CD4-positive, alpha-beta T cell (primary cell): ENCODE results near the gene ZNHIT6. TPM values are rescaled to one million over a fixed set of nuclear protein-coding genes. Genes with fewer than 3 reads are reported as not detected.

ENCODE experiments used
- ATAC-seq: fragments of 200-7000 bp; cut with Tn5 transposase; one replicate; pipeline ENCODE4 v1.10.0; 2022; ENCODE audit warnings: mild to moderate bottlenecking; ENCODE audit not compliant: poor library complexity
- CTCF ChIA-PET: fragments of 350-600 bp; sonication (Branson Sonifier 250); formaldehyde crosslinking; loops from one replicate; lab custom pipeline; 2021; ENCODE audit warnings: antibody characterized with exemption, inconsistent platforms; lab: Charles Lee
- POLR2A ChIA-PET: fragments of 350-600 bp; sonication (Branson Sonifier 250); formaldehyde crosslinking; loops from one replicate; lab custom pipeline; 2021; ENCODE audit warnings: antibody characterized with exemption, inconsistent platforms; lab: Charles Lee
- DNase-seq, 14 experiments: peaks; one replicate each; pipeline ENCODE4 v3.0.0-alpha.2; 2013 to 2020; ENCODE audit warnings: mixed read lengths in 2 of 14
- H3K27ac ChIP-seq, 2 donors: one replicate each; pipeline versions ENCODE4 v1.5.1 to v1.7.0; 2013; ENCODE audit warnings: low read length in 2 of 2, low read depth in 1 of 2, mild to moderate bottlenecking in 1 of 2
- H3K27me3 ChIP-seq, 2 experiments: 1 replicate in 1 of 2; 2 replicates in 1 of 2; pipeline versions ENCODE4 v1.6.1 to v1.7.0; 2013; ENCODE audit warnings: low read length in 2 of 2, control low read depth in 1 of 2, mild to moderate bottlenecking in 1 of 2, moderate library complexity in 1 of 2; ENCODE audit not compliant: insufficient read depth in 2 of 2, control insufficient read depth in 1 of 2
- H3K36me3 ChIP-seq: one replicate; pipeline ENCODE4 v1.6.1; 2013; ENCODE audit warnings: low read length, control low read depth; ENCODE audit not compliant: insufficient read depth
- H3K4me1 ChIP-seq: one replicate; pipeline ENCODE4 v1.6.1; 2013; ENCODE audit warnings: low read length, control low read depth; ENCODE audit not compliant: insufficient read depth
- H3K4me3 ChIP-seq: one replicate; pipeline ENCODE4 v1.5.1; 2013; ENCODE audit warnings: mild to moderate bottlenecking, low read length, moderate library complexity
- H3K9me3 ChIP-seq, 2 experiments: 1 replicate in 1 of 2; 2 replicates in 1 of 2; pipeline versions ENCODE4 v1.6.1 to v1.7.0; 2013; ENCODE audit warnings: low read length in 2 of 2, mild to moderate bottlenecking in 2 of 2, control low read depth in 1 of 2, moderate library complexity in 1 of 2; ENCODE audit not compliant: control insufficient read depth in 1 of 2, insufficient read depth in 1 of 2
- H3K27ac Mint-ChIP-seq: one replicate; pipeline ENCODE4 v1.8.0; 2020; ENCODE audit warnings: mixed read lengths
- H3K27me3 Mint-ChIP-seq: one replicate; pipeline ENCODE4 v1.8.0; 2021; ENCODE audit warnings: mixed read lengths
- H3K36me3 Mint-ChIP-seq: one replicate; pipeline ENCODE4 v1.8.0; 2021; ENCODE audit warnings: low read depth, mixed read lengths
- H3K4me1 Mint-ChIP-seq: one replicate; pipeline ENCODE4 v1.8.0; 2021; ENCODE audit warnings: low read depth, mixed read lengths
- H3K4me3 Mint-ChIP-seq: one replicate; pipeline ENCODE4 v1.8.0; 2020; ENCODE audit warnings: mild to moderate bottlenecking, mixed read lengths
- H3K9me3 Mint-ChIP-seq: one replicate; pipeline ENCODE4 v1.8.0; 2020; ENCODE audit warnings: mixed read lengths
- CTCF ChIP-seq: fragments of 200-600 bp; IDR thresholded peaks from one replicate; pipeline ENCODE4 v1.8.0; 2022; ENCODE audit warnings: antibody characterized with exemption, mild to moderate bottlenecking
- intact Hi-C, 2 experiments: fragments of 100-400 bp; cut with DNase I in 1 of 2; cut with micrococcal nuclease in 1 of 2; formaldehyde crosslinking; loops; one replicate each; pipeline versions ENCODE4 v1.15.1 to v1.9.0; 2023 to 2025; cut with DNase I, micrococcal nuclease
- total RNA-seq, 174 experiments: library from RNA in 2 of 174; stranded (reverse) in 2 of 174; gene quantifications; one replicate each; pipeline ENCODE4 v1.2.3 and lab custom pipeline; 2021 to 2026

The ZNHIT6 gene
- total RNA-seq, 2 experiments from 2014 or later = 10.4 to 10.8 TPM

- H3K36me3 ChIP-seq = no peaks in the 10 kb centered on the region
- ChIA-PET POLR2A (no interaction called here), CTCF (no interaction called here)
- no peak for TF ChIP-seq CTCF
- Mint-ChIP-seq H3K36me3 (no peaks in the 10 kb centered on the region), H3K4me3 (no peak overlapping the region), H3K27me3 (peaks cover 9% of the 10 kb centered on the region), H3K27ac (no peak overlapping the region), H3K9me3 (peaks cover 2% of the 10 kb centered on the region), H3K4me1 (no peaks in the 10 kb centered on the region)
- intact Hi-C loops = no loop called here
- H3K27me3 ChIP-seq = no peaks in the 10 kb centered on the region
- ATAC-seq (no peak), DNase-seq (no peak)
- no peaks in the 10 kb centered on the region for H3K9me3 ChIP-seq
- H3K4me1 ChIP-seq = no peaks in the 10 kb centered on the region
- H3K27ac ChIP-seq = no peak overlapping the region
- no peak overlapping the region for H3K4me3 ChIP-seq
Observed at GRCh38 chr1:85746777-85747176, 38.5 kb upstream of the ZNHIT6 start.

- Mint-ChIP-seq H3K36me3 (no peaks in the 10 kb centered on the region), H3K27me3 (peaks cover 14% of the 10 kb centered on the region), H3K27ac (no peak overlapping the region), H3K4me3 (no peak overlapping the region), H3K9me3 (peaks cover 2% of the 10 kb centered on the region), H3K4me1 (no peaks in the 10 kb centered on the region)
- no peaks in the 10 kb centered on the region for H3K27me3 ChIP-seq
- no peaks in the 10 kb centered on the region for H3K9me3 ChIP-seq
- POLR2A ChIA-PET = no interaction called here
- DNase-seq (no peak), ATAC-seq (no peak)
- no peaks in the 10 kb centered on the region for H3K36me3 ChIP-seq
- no peak overlapping the region for H3K27ac ChIP-seq
- intact Hi-C loops = no loop called here
- TF ChIP-seq CTCF = no peak
- H3K4me3 ChIP-seq = no peak overlapping the region
- CTCF ChIA-PET = no interaction called here
- H3K4me1 ChIP-seq = no peaks in the 10 kb centered on the region
Observed at GRCh38 chr1:85743814-85744213, 35.6 kb upstream of the ZNHIT6 start.

GRCh38 chr1:85734931-85735330 is 26.7 kb upstream of the ZNHIT6 start:
- ChIA-PET CTCF (no interaction called here), POLR2A (no interaction called here)
- DNase-seq = no peak
- no peaks in the 10 kb centered on the region for H3K36me3 ChIP-seq
- intact Hi-C loops = no loop called here
- no peak for ATAC-seq
- Mint-ChIP-seq H3K27me3 (peaks cover 8% of the 10 kb centered on the region), H3K36me3 (no peaks in the 10 kb centered on the region), H3K9me3 (no peaks in the 10 kb centered on the region), H3K4me3 (no peak overlapping the region), H3K27ac (no peak overlapping the region), H3K4me1 (no peaks in the 10 kb centered on the region)
- no peak for TF ChIP-seq CTCF
- H3K4me3 ChIP-seq = no peak overlapping the region
- no peaks in the 10 kb centered on the region for H3K9me3 ChIP-seq
- H3K4me1 ChIP-seq = no peaks in the 10 kb centered on the region
- no peak overlapping the region for H3K27ac ChIP-seq
- no peaks in the 10 kb centered on the region for H3K27me3 ChIP-seq
